ENCODE results near the gene GRID2.
"Not testable (repeated sequence)": the region's sequence is repeated elsewhere in the genome, so short reads cannot be mapped to it uniquely, and the experiment has no call there.

GRID2 gene

GRCh38 chr4:92305878-92306520, 2.2 kb downstream of the GRID2 start:
- no peak for DNase-seq

- DNase-seq, result peak; percentile 16
Observed at GRCh38 chr4:92307181-92307580, 3.4 kb downstream of the GRID2 start.

GRCh38 chr4:92307866-92308265, 4.1 kb downstream of the GRID2 start:
- peak; percentile 27 for DNase-seq

GRCh38 chr4:92317047-92317446, 13.3 kb downstream of the GRID2 start:
- no peak for DNase-seq

- no peak for DNase-seq
Observed at GRCh38 chr4:92328095-92328494, 24.3 kb downstream of the GRID2 start.

- no peak for DNase-seq
Observed at GRCh38 chr4:92333016-92333415, 29.2 kb downstream of the GRID2 start.

- DNase-seq, result peak; percentile 70
Observed at GRCh38 chr4:92334716-92335350, 31.1 kb downstream of the GRID2 start.

GRCh38 chr4:92339676-92340075, 35.9 kb downstream of the GRID2 start:
- DNase-seq, result no peak

- no peak for DNase-seq
Observed at GRCh38 chr4:92344216-92344615, 40.5 kb downstream of the GRID2 start.

GRCh38 chr4:92346289-92346688, 42.5 kb downstream of the GRID2 start:
- DNase-seq, result no peak

- no peak for DNase-seq
Observed at GRCh38 chr4:92357966-92358365, 54.2 kb downstream of the GRID2 start.

- no peak for DNase-seq
Observed at GRCh38 chr4:92359491-92359890, 55.7 kb downstream of the GRID2 start.

GRCh38 chr4:92362028-92362427, 58.3 kb downstream of the GRID2 start:
- no peak for DNase-seq

- no peak for DNase-seq
Observed at GRCh38 chr4:92368653-92369052, 64.9 kb downstream of the GRID2 start.

GRCh38 chr4:92381616-92382015, 77.8 kb downstream of the GRID2 start:
- peak; percentile 13 for DNase-seq

- DNase-seq, result no peak
Observed at GRCh38 chr4:92382128-92382527, 78.4 kb downstream of the GRID2 start.

GRCh38 chr4:92387459-92388069, 83.8 kb downstream of the GRID2 start:
- DNase-seq, result peak; percentile 57

GRCh38 chr4:92399032-92399431, 95.3 kb downstream of the GRID2 start:
- DNase-seq, result no peak

- not testable (repeated sequence) for DNase-seq
Observed at GRCh38 chr4:92403525-92403924, 99.8 kb downstream of the GRID2 start.

- no peak for DNase-seq
Observed at GRCh38 chr4:92406488-92406887, 102.7 kb downstream of the GRID2 start.

GRCh38 chr4:92421920-92422319, 118.2 kb downstream of the GRID2 start:
- no peak for DNase-seq

- DNase-seq, result no peak
Observed at GRCh38 chr4:92433272-92433758, 129.5 kb downstream of the GRID2 start.

GRCh38 chr4:92438722-92439121, 135.0 kb downstream of the GRID2 start:
- not testable (repeated sequence) for DNase-seq

GRCh38 chr4:92442131-92442530, 138.4 kb downstream of the GRID2 start:
- not testable (repeated sequence) for DNase-seq

Measured in eye (tissue), 1 donor.